SK-N-SH (cell line): ENCODE data around the gene PDZD2. TPM values are rescaled to one million over a fixed set of nuclear protein-coding genes. Genes with fewer than 3 reads are reported as not detected.

Experiments
- CTCF ChIA-PET: fragments of 300-600, 350-600 bp; formaldehyde crosslinking; extraction: SDS; loops from one replicate; lab custom pipeline; 2021; lab: Yijun Ruan, JAX
- POLR2A ChIA-PET: fragments of 350-600 bp; sonication (Branson Sonifier 250); formaldehyde crosslinking; extraction: SDS; loops from one replicate; lab custom pipeline; 2020; ENCODE audit warnings: antibody characterized with exemption, inconsistent platforms; lab: Yijun Ruan, JAX
- DNase-seq: peaks from one replicate; pipeline ENCODE4 v3.0.0; 2012
- H2AFZ ChIP-seq: fragments of 200-600 bp; sonication (generic); 2 replicates; pipeline ENCODE4 v1.8.1; 2016; ENCODE audit warnings: antibody characterized with exemption, mild to moderate bottlenecking, low read depth
- H3F3A ChIP-seq: fragments of 200-600 bp; sonication (generic); replicated peaks from 2 replicates; pipeline ENCODE3; 2016; ENCODE audit warnings: antibody characterized with exemption, mild to moderate bottlenecking; ENCODE audit not compliant: insufficient read depth
- H3K27ac ChIP-seq, 2 experiments: fragments of 200-500 bp in 1 of 2; fragments of 200-600 bp in 1 of 2; sonication (Bioruptor generic) in 1 of 2; sonication (generic), shearing (Covaris generic) in 1 of 2; 2 replicates each; pipeline versions ENCODE4 v1.5.1 to v1.6.1; 2014 to 2016; ENCODE audit warnings: low read depth in 2 of 2, inconsistent platforms in 1 of 2, low read length in 1 of 2, mild to moderate bottlenecking in 1 of 2, mixed read lengths in 1 of 2
- H3K27me3 ChIP-seq: fragments of 200-600 bp; sonication (generic), shearing (Covaris generic); 2 replicates; pipeline ENCODE4 v1.6.1; 2016; ENCODE audit warnings: mixed run types; ENCODE audit not compliant: insufficient read depth
- H3K36me3 ChIP-seq, 2 experiments: fragments of 200-500 bp in 1 of 2; fragments of 200-600 bp in 1 of 2; sonication (Bioruptor generic) in 1 of 2; sonication (generic) in 1 of 2; replicated peaks in 1 of 2; 2 replicates each; pipeline versions ENCODE3 to v1.5.1; 2014 to 2016; ENCODE audit warnings: low read length in 1 of 2, mild to moderate bottlenecking in 1 of 2; ENCODE audit not compliant: insufficient read depth in 2 of 2, control insufficient read depth in 1 of 2
- H3K4me1 ChIP-seq, 2 experiments: fragments of 200-500 bp in 1 of 2; fragments of 200-600 bp in 1 of 2; sonication (Bioruptor generic) in 1 of 2; sonication (generic), shearing (Covaris generic) in 1 of 2; 2 replicates each; pipeline versions ENCODE4 v1.5.1 to v1.6.1; 2014 to 2016; ENCODE audit warnings: low read depth in 1 of 2, low read length in 1 of 2, mixed run types in 1 of 2; ENCODE audit not compliant: insufficient read depth in 2 of 2, control insufficient read depth in 1 of 2
- H3K4me2 ChIP-seq: fragments of 200-600 bp; sonication (generic), shearing (Covaris generic); 2 replicates; pipeline ENCODE4 v1.6.1; 2017; ENCODE audit warnings: mixed run types
- H3K4me3 ChIP-seq, 2 experiments: fragments of 200-500 bp in 1 of 2; fragments of 200-600 bp in 1 of 2; sonication (Bioruptor generic) in 1 of 2; sonication (generic), shearing (Covaris generic) in 1 of 2; 2 replicates each; pipeline versions ENCODE4 v1.5.1 to v1.8.1; 2014 to 2016; ENCODE audit warnings: low read depth in 2 of 2, inconsistent platforms in 1 of 2, low read length in 1 of 2, mild to moderate bottlenecking in 1 of 2, mixed read lengths in 1 of 2, moderate library complexity in 1 of 2
- H3K79me2 ChIP-seq: fragments of 200-600 bp; sonication (generic); 2 replicates; pipeline ENCODE4 v1.8.1; 2017; ENCODE audit warnings: mild to moderate bottlenecking; ENCODE audit not compliant: insufficient read depth
- H3K9ac ChIP-seq: fragments of 200-600 bp; sonication (generic); 2 replicates; pipeline ENCODE4 v1.6.1; 2017; ENCODE audit warnings: mixed run types
- H3K9me2 ChIP-seq: fragments of 200-600 bp; sonication (generic); 2 replicates; pipeline ENCODE4 v1.6.1; 2017; ENCODE audit warnings: mixed run types
- H3K9me3 ChIP-seq: fragments of 200-600 bp; sonication (generic); 2 replicates; pipeline ENCODE4 v1.6.1; 2017; ENCODE audit warnings: mixed run types, mild to moderate bottlenecking, moderate library complexity
- H4K20me1 ChIP-seq: fragments of 200-600 bp; sonication (generic); 2 replicates; pipeline ENCODE4 v1.6.1; 2017; ENCODE audit warnings: mild to moderate bottlenecking, mixed run types; ENCODE audit not compliant: insufficient read depth
- CHD2 ChIP-seq: fragments of 150-350 bp; IDR thresholded peaks from 2 replicates; pipeline ENCODE4 v1.6.1; 2018; ENCODE audit warnings: low read length; ENCODE audit not compliant: partially characterized antibody
- FOXJ3 ChIP-seq: sonication (generic); formaldehyde crosslinking; IDR thresholded peaks from 2 replicates; pipeline ENCODE4 v1.5.1; 2020; ENCODE audit warnings: mild to moderate bottlenecking, missing genetic modification reagents
- FOXM1 ChIP-seq: IDR thresholded peaks from 2 replicates; pipeline ENCODE4 v1.4.0; 2012; ENCODE audit warnings: low read depth, mild to moderate bottlenecking
- GABPA ChIP-seq: IDR thresholded peaks from 2 replicates; pipeline ENCODE4 v1.4.0; 2012; ENCODE audit warnings: low read depth, mild to moderate bottlenecking
- GATA2 ChIP-seq: sonication (generic); formaldehyde crosslinking; IDR thresholded peaks from 2 replicates; pipeline ENCODE4 v1.5.0; 2020; ENCODE audit warnings: mild to moderate bottlenecking, missing genetic modification reagents
- IRF3 ChIP-seq: fragments of 150-350 bp; IDR thresholded peaks from 2 replicates; pipeline ENCODE4 v1.6.1; 2016; ENCODE audit warnings: mild to moderate bottlenecking, low read depth, low read length
- MXI1 ChIP-seq: IDR thresholded peaks from 2 replicates; pipeline ENCODE4 v1.6.1; 2012; ENCODE audit warnings: mild to moderate bottlenecking, low read depth, low read length, improper control_type of control experiment
- NRF1 ChIP-seq: IDR thresholded peaks from 2 replicates; pipeline ENCODE4 v1.6.1; 2012; ENCODE audit warnings: low read depth, mild to moderate bottlenecking, low read length
- POLR2AphosphoS5 ChIP-seq: IDR thresholded peaks from 2 replicates; pipeline ENCODE4 v1.6.1; 2012; ENCODE audit warnings: low read depth, low read length
- RCOR1 ChIP-seq: fragments of 150-350 bp; IDR thresholded peaks from 2 replicates; pipeline ENCODE4 v1.6.1; 2017; ENCODE audit warnings: antibody characterized with exemption, low read length
- RXRA ChIP-seq: IDR thresholded peaks from 2 replicates; pipeline ENCODE4 v1.4.0; 2012; ENCODE audit warnings: low read depth, mild to moderate bottlenecking, borderline replicate concordance
- SMC3 ChIP-seq: IDR thresholded peaks from 2 replicates; pipeline ENCODE4 v1.6.1; 2012; ENCODE audit warnings: low read depth, low read length, improper control_type of control experiment
- TAF1 ChIP-seq: IDR thresholded peaks from 2 replicates; pipeline ENCODE4 v1.6.1; 2012; ENCODE audit warnings: low read depth, mild to moderate bottlenecking, low read length, moderate library complexity, borderline replicate concordance
- TCF12 ChIP-seq: IDR thresholded peaks from 2 replicates; pipeline ENCODE4 v1.4.0; 2012
- USF1 ChIP-seq: IDR thresholded peaks from 2 replicates; pipeline ENCODE4 v1.4.0; 2012; ENCODE audit warnings: low read depth, borderline replicate concordance
- WGBS: methylation state at CpG from one replicate; pipeline ENCODE4 v1.1.6; 2017; ENCODE audit warnings: low lambda C conversion rate; 5-methylcytosine and 5-hydroxymethylcytosine counted together
- polyA plus RNA-seq, 3 experiments: library from polyadenylated mRNA; depleted of rRNA; stranded (reverse); fragments of >200 nt; gene quantifications; 2 replicates each; pipeline ENCODE4 v1.2.3, GENCODE V29; 2012
- TF ChIP-seq, protein P1 (sequence below): IDR thresholded peaks from 2 replicates; pipeline ENCODE4; 2012
- TF ChIP-seq, protein P2 (sequence below): IDR thresholded peaks from 2 replicates; pipeline ENCODE4 v1.6.1; 2012; ENCODE audit warnings: mild to moderate bottlenecking, low read depth, low read length, moderate library complexity

The PDZD2 gene
- polyA plus RNA-seq, 1 of the 3 experiments (the other 2 are of a cell fraction), result 0.13 TPM

DNA sequence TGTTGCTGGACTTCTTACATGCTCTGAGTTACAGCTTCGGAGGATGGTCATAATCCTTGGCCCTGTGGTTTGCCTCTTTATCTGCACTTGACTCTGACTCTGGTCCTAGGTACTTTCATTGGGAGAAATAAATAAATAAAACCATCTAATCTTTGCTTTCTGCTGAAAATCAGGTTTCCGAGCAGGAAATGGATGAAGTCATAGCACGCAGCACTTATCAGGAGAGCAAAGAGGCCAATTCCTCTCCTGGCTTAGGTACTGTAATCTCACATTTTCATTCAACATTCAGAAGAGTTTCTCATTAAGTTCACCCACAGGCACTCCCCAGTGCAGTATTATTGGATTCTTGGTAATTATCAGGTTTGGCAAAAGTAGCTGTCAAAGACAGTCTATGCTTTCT is 430.5 kb downstream of the PDZD2 start:
- no peak overlapping the region for H3K4me3 ChIP-seq
- no peak overlapping the region for H3K27ac ChIP-seq
- TF ChIP-seq MXI1, result no peak
- TF ChIP-seq POLR2AphosphoS5, result no peak
- TF ChIP-seq, protein P1, sequence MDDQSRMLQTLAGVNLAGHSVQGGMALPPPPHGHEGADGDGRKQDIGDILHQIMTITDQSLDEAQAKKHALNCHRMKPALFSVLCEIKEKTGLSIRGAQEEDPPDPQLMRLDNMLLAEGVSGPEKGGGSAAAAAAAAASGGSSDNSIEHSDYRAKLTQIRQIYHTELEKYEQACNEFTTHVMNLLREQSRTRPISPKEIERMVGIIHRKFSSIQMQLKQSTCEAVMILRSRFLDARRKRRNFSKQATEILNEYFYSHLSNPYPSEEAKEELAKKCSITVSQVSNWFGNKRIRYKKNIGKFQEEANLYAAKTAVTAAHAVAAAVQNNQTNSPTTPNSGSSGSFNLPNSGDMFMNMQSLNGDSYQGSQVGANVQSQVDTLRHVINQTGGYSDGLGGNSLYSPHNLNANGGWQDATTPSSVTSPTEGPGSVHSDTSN, result no peak
- no peak for TF ChIP-seq IRF3
- TF ChIP-seq GABPA, result no peak
- TF ChIP-seq USF1, result no peak
- TF ChIP-seq NRF1, result no peak
- no peak for TF ChIP-seq SMC3
- TF ChIP-seq, all 33 proteins: peak for 0
- no peak overlapping the region for H2AFZ ChIP-seq
- no peak overlapping the region for H3K9ac ChIP-seq
- no peak overlapping the region for H3K4me2 ChIP-seq
- no peaks in the 10 kb centered on the region for H4K20me1 ChIP-seq
- DNase-seq, result no peak
- H3K9me2 ChIP-seq, result no peaks in the 10 kb centered on the region
- WGBS, result 77% methylated on average over 3 of the region's 3 CpGs
- no peaks in the 10 kb centered on the region; a peak in 1 of 4 replicates for H3K4me1 ChIP-seq
- POLR2A ChIA-PET, result interaction anchor here (0.7 kb wide), 1 partner anchor 256 kb away, joined by 3 read pairs; no protein-coding TSS in a partner anchor
- H3K9me3 ChIP-seq, result no peaks in the 10 kb centered on the region
- no peaks in the 10 kb centered on the region for H3K36me3 ChIP-seq
- CTCF ChIA-PET, result interaction anchor here (4.1 kb wide), 1 partner anchor 244 kb away, joined by 13 read pairs; no protein-coding TSS in a partner anchor
- no peaks in the 10 kb centered on the region for H3K79me2 ChIP-seq
- no peaks in the 10 kb centered on the region; the same call in 1 of the 2 replicates for H3K27me3 ChIP-seq
- H3F3A ChIP-seq, result no peaks in the 10 kb centered on the region

DNA sequence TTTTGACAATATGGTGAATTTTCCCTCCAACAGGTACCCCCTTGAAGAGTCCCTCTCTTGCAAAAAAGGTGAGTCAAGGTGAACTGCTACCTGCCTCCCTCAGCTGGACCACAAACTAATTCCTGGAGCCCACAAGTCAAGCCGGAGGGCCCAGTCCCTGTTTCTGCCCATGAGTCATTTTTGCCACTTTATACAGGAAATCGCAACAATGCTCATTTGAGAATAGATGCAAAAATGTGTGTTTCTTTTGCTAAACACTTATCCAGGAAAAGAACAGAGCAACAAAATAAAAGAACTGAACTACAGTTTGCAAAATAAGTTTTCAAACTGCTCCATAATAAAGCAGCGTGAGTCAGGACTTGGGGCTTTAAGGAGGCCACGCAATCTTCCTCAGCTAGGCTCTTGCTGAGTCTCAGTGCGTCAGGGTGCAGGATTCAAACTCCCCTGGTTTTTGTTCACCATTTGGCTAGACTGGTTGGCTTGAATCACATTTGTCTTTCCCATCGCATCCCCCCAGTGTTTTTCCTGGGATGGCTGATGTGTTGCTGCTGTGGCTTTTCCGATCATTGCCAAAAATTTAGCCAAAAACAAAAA is 432.5 kb downstream of the PDZD2 start:
- 89% methylated on average over 7 of the region's 7 CpGs for WGBS
- no peak for DNase-seq

More for the DNA sequence above, 432.5 kb downstream of the PDZD2 start:
- POLR2A ChIA-PET, result interaction anchor here (0.6 kb wide), 1 partner anchor 124 kb away, joined by 3 read pairs; no protein-coding TSS in a partner anchor
- Histone ChIP-seq H3K9me2 (no peaks in the 10 kb centered on the region), H3K4me3 (no peak overlapping the region), H2AFZ (no peak overlapping the region), H3K9ac (no peak overlapping the region), H3K4me2 (no peak overlapping the region), H3K4me1 (no peaks in the 10 kb centered on the region; a peak in 1 of 4 replicates), H3K79me2 (no peaks in the 10 kb centered on the region), H3K9me3 (no peaks in the 10 kb centered on the region), H4K20me1 (no peaks in the 10 kb centered on the region), H3K36me3 (no peaks in the 10 kb centered on the region), H3K27me3 (no peaks in the 10 kb centered on the region; the same call in 1 of the 2 replicates), H3K27ac (no peak overlapping the region), H3F3A (no peaks in the 10 kb centered on the region)
- CTCF ChIA-PET, result interaction anchor here (1.5 to 4.1 kb wide), 3 partner anchors 21 to 246 kb away, joined by 5 to 13 read pairs (median 8); no protein-coding TSS in a partner anchor
- TF ChIP-seq RCOR1, result no peak
- no peak for TF ChIP-seq FOXJ3 (CRISPR knock-in tag)
- no peak for TF ChIP-seq POLR2AphosphoS5
- no peak for TF ChIP-seq RXRA
- TF ChIP-seq GABPA, result no peak
- TF ChIP-seq SMC3, result no peak
- no peak for TF ChIP-seq MXI1
- TF ChIP-seq CHD2, result no peak
- TF ChIP-seq FOXM1, result no peak
- TF ChIP-seq TCF12, result no peak
- TF ChIP-seq GATA2 (CRISPR knock-in tag), result no peak
- no peak for TF ChIP-seq TAF1
- TF ChIP-seq, protein P2, sequence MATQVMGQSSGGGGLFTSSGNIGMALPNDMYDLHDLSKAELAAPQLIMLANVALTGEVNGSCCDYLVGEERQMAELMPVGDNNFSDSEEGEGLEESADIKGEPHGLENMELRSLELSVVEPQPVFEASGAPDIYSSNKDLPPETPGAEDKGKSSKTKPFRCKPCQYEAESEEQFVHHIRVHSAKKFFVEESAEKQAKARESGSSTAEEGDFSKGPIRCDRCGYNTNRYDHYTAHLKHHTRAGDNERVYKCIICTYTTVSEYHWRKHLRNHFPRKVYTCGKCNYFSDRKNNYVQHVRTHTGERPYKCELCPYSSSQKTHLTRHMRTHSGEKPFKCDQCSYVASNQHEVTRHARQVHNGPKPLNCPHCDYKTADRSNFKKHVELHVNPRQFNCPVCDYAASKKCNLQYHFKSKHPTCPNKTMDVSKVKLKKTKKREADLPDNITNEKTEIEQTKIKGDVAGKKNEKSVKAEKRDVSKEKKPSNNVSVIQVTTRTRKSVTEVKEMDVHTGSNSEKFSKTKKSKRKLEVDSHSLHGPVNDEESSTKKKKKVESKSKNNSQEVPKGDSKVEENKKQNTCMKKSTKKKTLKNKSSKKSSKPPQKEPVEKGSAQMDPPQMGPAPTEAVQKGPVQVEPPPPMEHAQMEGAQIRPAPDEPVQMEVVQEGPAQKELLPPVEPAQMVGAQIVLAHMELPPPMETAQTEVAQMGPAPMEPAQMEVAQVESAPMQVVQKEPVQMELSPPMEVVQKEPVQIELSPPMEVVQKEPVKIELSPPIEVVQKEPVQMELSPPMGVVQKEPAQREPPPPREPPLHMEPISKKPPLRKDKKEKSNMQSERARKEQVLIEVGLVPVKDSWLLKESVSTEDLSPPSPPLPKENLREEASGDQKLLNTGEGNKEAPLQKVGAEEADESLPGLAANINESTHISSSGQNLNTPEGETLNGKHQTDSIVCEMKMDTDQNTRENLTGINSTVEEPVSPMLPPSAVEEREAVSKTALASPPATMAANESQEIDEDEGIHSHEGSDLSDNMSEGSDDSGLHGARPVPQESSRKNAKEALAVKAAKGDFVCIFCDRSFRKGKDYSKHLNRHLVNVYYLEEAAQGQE, result no peak
